ENCODE results near the gene CD101.

Gene CD101

GRCh38 chr1:117022114-117022513 lies 20.6 kb downstream of the CD101 start:
- no peak overlapping the region for H3K9ac ChIP-seq (ENCODE audit: low read depth, low read length)
- H3K9me3 ChIP-seq (ENCODE audit: control insufficient read depth, insufficient read depth, low read length): no peaks in the 10 kb centered on the region
- H3K36me3 ChIP-seq (ENCODE audit: control insufficient read depth, insufficient read depth, low read length): no peaks in the 10 kb centered on the region
- no peaks in the 10 kb centered on the region for H3K27me3 ChIP-seq (ENCODE audit: control insufficient read depth, insufficient read depth, low read length)
- no peaks in the 10 kb centered on the region for H3K4me1 ChIP-seq (ENCODE audit: control insufficient read depth, insufficient read depth, low read length)
- no peak overlapping the region for H3K4me3 ChIP-seq (ENCODE audit: low read depth, low read length)

DNA sequence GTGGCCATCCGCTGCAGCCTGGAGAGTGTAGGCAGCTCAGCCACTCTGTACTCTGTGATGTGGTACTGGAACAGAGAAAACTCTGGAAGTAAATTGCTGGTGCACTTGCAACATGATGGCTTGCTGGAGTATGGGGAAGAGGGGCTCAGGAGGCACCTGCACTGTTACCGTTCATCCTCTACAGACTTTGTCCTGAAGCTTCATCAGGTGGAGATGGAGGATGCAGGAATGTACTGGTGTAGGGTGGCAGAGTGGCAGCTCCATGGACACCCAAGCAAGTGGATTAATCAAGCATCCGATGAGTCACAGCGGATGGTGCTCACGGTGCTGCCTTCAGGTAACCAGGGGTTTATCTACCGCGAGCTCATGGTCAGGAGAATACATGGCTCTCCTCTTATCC lies 24.0 kb downstream of the CD101 start:
- H3K27me3 ChIP-seq (ENCODE audit: control insufficient read depth, insufficient read depth, low read length): no peaks in the 10 kb centered on the region
- no peaks in the 10 kb centered on the region for H3K36me3 ChIP-seq (ENCODE audit: control insufficient read depth, insufficient read depth, low read length)
- no peak overlapping the region for H3K9ac ChIP-seq (ENCODE audit: low read depth, low read length)
- no peak overlapping the region for H3K4me3 ChIP-seq (ENCODE audit: low read depth, low read length)
- no peaks in the 10 kb centered on the region for H3K9me3 ChIP-seq (ENCODE audit: control insufficient read depth, insufficient read depth, low read length)
- H3K4me1 ChIP-seq (ENCODE audit: control insufficient read depth, insufficient read depth, low read length): no peaks in the 10 kb centered on the region

- Histone ChIP-seq H3K27me3 (ENCODE audit: control insufficient read depth, insufficient read depth, low read length) (no peaks in the 10 kb centered on the region), H3K4me1 (ENCODE audit: control insufficient read depth, insufficient read depth, low read length) (no peaks in the 10 kb centered on the region), H3K36me3 (ENCODE audit: control insufficient read depth, insufficient read depth, low read length) (no peaks in the 10 kb centered on the region), H3K4me3 (ENCODE audit: low read depth, low read length) (no peak overlapping the region), H3K9me3 (ENCODE audit: control insufficient read depth, insufficient read depth, low read length) (no peaks in the 10 kb centered on the region), H3K9ac (ENCODE audit: low read depth, low read length) (no peak overlapping the region)
Observed at GRCh38 chr1:117026361-117026760, 24.8 kb downstream of the CD101 start.

DNA sequence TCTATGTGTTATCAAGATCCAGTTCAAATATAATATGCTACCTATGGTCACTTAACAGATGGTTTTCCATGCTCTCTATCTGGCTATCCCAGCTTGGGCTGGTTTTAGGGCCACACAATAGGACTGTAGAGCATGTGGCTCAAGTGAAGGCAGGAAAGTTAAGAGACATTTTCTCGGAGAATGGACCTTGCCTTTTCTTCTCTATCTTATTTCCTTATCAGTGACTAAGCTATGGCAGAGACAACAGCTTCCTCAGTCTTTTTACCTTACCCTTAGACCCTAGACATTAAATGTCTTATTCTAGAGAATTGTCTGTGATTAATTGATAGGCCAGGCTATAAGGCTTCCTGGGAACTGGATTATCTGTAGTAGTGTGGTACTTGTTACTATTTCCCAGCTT lies 28.1 kb downstream of the CD101 start:
- no peak overlapping the region for H3K9ac ChIP-seq (ENCODE audit: low read depth, low read length)
- no peaks in the 10 kb centered on the region for H3K36me3 ChIP-seq (ENCODE audit: control insufficient read depth, insufficient read depth, low read length)
- H3K4me1 ChIP-seq (ENCODE audit: control insufficient read depth, insufficient read depth, low read length): no peaks in the 10 kb centered on the region
- no peaks in the 10 kb centered on the region for H3K9me3 ChIP-seq (ENCODE audit: control insufficient read depth, insufficient read depth, low read length)
- H3K4me3 ChIP-seq (ENCODE audit: low read depth, low read length): no peak overlapping the region
- H3K27me3 ChIP-seq (ENCODE audit: control insufficient read depth, insufficient read depth, low read length): no peaks in the 10 kb centered on the region

DNA sequence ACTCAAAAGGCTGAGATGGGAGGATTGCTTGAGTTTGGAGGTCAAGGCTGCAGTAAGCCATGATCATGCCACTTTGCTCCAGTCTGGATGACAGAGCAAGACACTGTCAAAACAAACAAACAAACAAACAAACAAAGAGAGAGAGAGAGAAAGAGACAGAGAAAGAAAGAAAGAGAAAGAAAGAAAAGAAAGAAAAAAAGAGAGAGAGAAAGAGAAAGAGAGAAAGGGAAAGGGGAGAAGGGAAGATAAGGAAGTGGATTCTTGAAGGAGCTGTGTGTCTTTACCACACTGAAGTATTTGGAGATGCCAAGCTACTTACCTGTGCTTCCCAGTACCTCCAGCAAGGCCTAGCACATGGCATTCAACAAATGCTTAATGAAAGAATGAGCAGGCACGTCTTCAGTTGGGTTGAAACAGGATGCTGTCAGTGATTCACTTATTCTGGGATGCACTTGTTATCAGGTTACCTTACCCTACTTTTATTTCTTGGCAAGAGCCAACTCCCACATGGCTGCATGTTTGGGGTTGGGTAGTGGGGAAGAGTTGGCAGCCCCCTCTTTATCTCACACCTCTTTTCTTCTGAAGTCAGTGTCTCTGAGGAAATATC lies 28.8 kb downstream of the CD101 start:
- Histone ChIP-seq H3K9ac (ENCODE audit: low read depth, low read length) (no peak overlapping the region), H3K36me3 (ENCODE audit: control insufficient read depth, insufficient read depth, low read length) (no peaks in the 10 kb centered on the region), H3K27me3 (ENCODE audit: control insufficient read depth, insufficient read depth, low read length) (no peaks in the 10 kb centered on the region), H3K4me3 (ENCODE audit: low read depth, low read length) (no peak overlapping the region), H3K9me3 (ENCODE audit: control insufficient read depth, insufficient read depth, low read length) (no peaks in the 10 kb centered on the region), H3K4me1 (ENCODE audit: control insufficient read depth, insufficient read depth, low read length) (peaks cover 2% of the 10 kb centered on the region)

DNA sequence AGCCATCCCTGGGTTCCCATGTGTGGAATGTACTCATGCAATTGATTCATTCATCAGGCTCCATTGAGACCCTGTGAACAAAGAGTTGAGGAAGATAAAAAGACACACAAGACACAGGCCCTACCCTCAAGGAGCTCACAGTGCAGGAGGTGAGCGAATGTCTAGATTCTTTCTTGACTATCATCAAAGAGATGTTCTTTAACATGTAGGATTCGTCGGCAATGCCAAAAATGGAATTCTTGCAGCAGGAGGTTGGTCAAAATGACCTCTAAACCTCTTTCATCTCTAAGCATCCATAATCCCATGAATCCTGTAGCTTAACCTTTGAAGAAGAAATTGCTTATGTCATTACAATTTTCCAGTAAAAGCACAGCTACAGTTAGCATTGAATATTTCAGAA lies 30.7 kb downstream of the CD101 start:
- no peaks in the 10 kb centered on the region for H3K27me3 ChIP-seq (ENCODE audit: control insufficient read depth, insufficient read depth, low read length)
- H3K4me3 ChIP-seq (ENCODE audit: low read depth, low read length): no peak overlapping the region
- H3K4me1 ChIP-seq (ENCODE audit: control insufficient read depth, insufficient read depth, low read length): peaks cover 5% of the 10 kb centered on the region
- H3K9me3 ChIP-seq (ENCODE audit: control insufficient read depth, insufficient read depth, low read length): no peaks in the 10 kb centered on the region
- no peak overlapping the region for H3K9ac ChIP-seq (ENCODE audit: low read depth, low read length)
- no peaks in the 10 kb centered on the region for H3K36me3 ChIP-seq (ENCODE audit: control insufficient read depth, insufficient read depth, low read length)

GRCh38 chr1:117032681-117033539 lies 31.4 kb downstream of the CD101 start:
- Histone ChIP-seq H3K27me3 (ENCODE audit: control insufficient read depth, insufficient read depth, low read length) (no peaks in the 10 kb centered on the region), H3K36me3 (ENCODE audit: control insufficient read depth, insufficient read depth, low read length) (no peaks in the 10 kb centered on the region), H3K9ac (ENCODE audit: low read depth, low read length) (no peak overlapping the region), H3K4me3 (ENCODE audit: low read depth, low read length) (no peak overlapping the region), H3K9me3 (ENCODE audit: control insufficient read depth, insufficient read depth, low read length) (no peaks in the 10 kb centered on the region), H3K4me1 (ENCODE audit: control insufficient read depth, insufficient read depth, low read length) (peaks cover 5% of the 10 kb centered on the region)

GRCh38 chr1:117033772-117034171 lies 32.2 kb downstream of the CD101 start:
- H3K27me3 ChIP-seq (ENCODE audit: control insufficient read depth, insufficient read depth, low read length): no peaks in the 10 kb centered on the region
- H3K36me3 ChIP-seq (ENCODE audit: control insufficient read depth, insufficient read depth, low read length): no peaks in the 10 kb centered on the region
- peaks cover 5% of the 10 kb centered on the region for H3K4me1 ChIP-seq (ENCODE audit: control insufficient read depth, insufficient read depth, low read length)
- H3K9me3 ChIP-seq (ENCODE audit: control insufficient read depth, insufficient read depth, low read length): no peaks in the 10 kb centered on the region
- no peak overlapping the region for H3K4me3 ChIP-seq (ENCODE audit: low read depth, low read length)
- no peak overlapping the region for H3K9ac ChIP-seq (ENCODE audit: low read depth, low read length)

- Histone ChIP-seq H3K36me3 (ENCODE audit: control insufficient read depth, insufficient read depth, low read length) (no peaks in the 10 kb centered on the region), H3K4me3 (ENCODE audit: low read depth, low read length) (no peak overlapping the region), H3K9ac (ENCODE audit: low read depth, low read length) (no peak overlapping the region), H3K4me1 (ENCODE audit: control insufficient read depth, insufficient read depth, low read length) (peaks cover 5% of the 10 kb centered on the region), H3K27me3 (ENCODE audit: control insufficient read depth, insufficient read depth, low read length) (no peaks in the 10 kb centered on the region), H3K9me3 (ENCODE audit: control insufficient read depth, insufficient read depth, low read length) (no peaks in the 10 kb centered on the region)
Observed at GRCh38 chr1:117034791-117035290, 33.3 kb downstream of the CD101 start.

GRCh38 chr1:117036018-117036461 lies 34.5 kb downstream of the CD101 start:
- H3K4me1 ChIP-seq (ENCODE audit: control insufficient read depth, insufficient read depth, low read length): peaks cover 5% of the 10 kb centered on the region
- no peaks in the 10 kb centered on the region for H3K27me3 ChIP-seq (ENCODE audit: control insufficient read depth, insufficient read depth, low read length)
- no peaks in the 10 kb centered on the region for H3K9me3 ChIP-seq (ENCODE audit: control insufficient read depth, insufficient read depth, low read length)
- no peaks in the 10 kb centered on the region for H3K36me3 ChIP-seq (ENCODE audit: control insufficient read depth, insufficient read depth, low read length)
- H3K4me3 ChIP-seq (ENCODE audit: low read depth, low read length): no peak overlapping the region
- H3K9ac ChIP-seq (ENCODE audit: low read depth, low read length): no peak overlapping the region

DNA sequence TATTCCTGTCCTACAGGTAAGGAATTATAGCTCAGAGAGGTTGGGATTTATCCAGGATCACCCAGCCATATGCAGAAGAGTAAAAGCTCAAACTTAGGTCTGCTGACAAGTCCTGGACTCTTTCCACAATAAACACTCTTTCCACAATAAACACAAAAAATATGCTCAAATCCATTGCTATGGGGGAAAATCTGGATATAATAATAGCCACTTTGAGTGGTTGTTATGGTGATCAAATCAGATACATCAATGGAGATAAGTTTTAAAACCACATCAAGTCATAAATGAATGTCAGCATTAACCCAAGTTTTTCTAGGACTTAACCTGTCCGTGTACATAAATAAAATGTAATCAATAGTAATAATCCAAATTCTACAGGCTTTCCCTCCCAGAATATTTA lies 36.2 kb downstream of the CD101 start:
- Histone ChIP-seq H3K9me3 (ENCODE audit: control insufficient read depth, insufficient read depth, low read length) (no peaks in the 10 kb centered on the region), H3K4me3 (ENCODE audit: low read depth, low read length) (no peak overlapping the region), H3K36me3 (ENCODE audit: control insufficient read depth, insufficient read depth, low read length) (no peaks in the 10 kb centered on the region), H3K4me1 (ENCODE audit: control insufficient read depth, insufficient read depth, low read length) (peaks cover 5% of the 10 kb centered on the region), H3K9ac (ENCODE audit: low read depth, low read length) (no peak overlapping the region), H3K27me3 (ENCODE audit: control insufficient read depth, insufficient read depth, low read length) (no peaks in the 10 kb centered on the region)

- peaks cover 5% of the 10 kb centered on the region for H3K4me1 ChIP-seq (ENCODE audit: control insufficient read depth, insufficient read depth, low read length)
- no peaks in the 10 kb centered on the region for H3K9me3 ChIP-seq (ENCODE audit: control insufficient read depth, insufficient read depth, low read length)
- no peaks in the 10 kb centered on the region for H3K27me3 ChIP-seq (ENCODE audit: control insufficient read depth, insufficient read depth, low read length)
- no peak overlapping the region for H3K4me3 ChIP-seq (ENCODE audit: low read depth, low read length)
- H3K36me3 ChIP-seq (ENCODE audit: control insufficient read depth, insufficient read depth, low read length): no peaks in the 10 kb centered on the region
- no peak overlapping the region for H3K9ac ChIP-seq (ENCODE audit: low read depth, low read length)
Observed at GRCh38 chr1:117038236-117038635, 36.7 kb downstream of the CD101 start.

All from iPS-15b (cell line).